HG03060 (cell line): ENCODE results near the gene ATP4A.

ENCODE experiments used
- ATAC-seq: cut with Tn5 transposase; IDR thresholded peaks from one replicate; pipeline ENCODE4 v1.9.1; 2021; ENCODE audit warnings: low read depth, moderate number of reproducible peaks; ENCODE audit not compliant: unreplicated experiment

Gene ATP4A

DNA sequence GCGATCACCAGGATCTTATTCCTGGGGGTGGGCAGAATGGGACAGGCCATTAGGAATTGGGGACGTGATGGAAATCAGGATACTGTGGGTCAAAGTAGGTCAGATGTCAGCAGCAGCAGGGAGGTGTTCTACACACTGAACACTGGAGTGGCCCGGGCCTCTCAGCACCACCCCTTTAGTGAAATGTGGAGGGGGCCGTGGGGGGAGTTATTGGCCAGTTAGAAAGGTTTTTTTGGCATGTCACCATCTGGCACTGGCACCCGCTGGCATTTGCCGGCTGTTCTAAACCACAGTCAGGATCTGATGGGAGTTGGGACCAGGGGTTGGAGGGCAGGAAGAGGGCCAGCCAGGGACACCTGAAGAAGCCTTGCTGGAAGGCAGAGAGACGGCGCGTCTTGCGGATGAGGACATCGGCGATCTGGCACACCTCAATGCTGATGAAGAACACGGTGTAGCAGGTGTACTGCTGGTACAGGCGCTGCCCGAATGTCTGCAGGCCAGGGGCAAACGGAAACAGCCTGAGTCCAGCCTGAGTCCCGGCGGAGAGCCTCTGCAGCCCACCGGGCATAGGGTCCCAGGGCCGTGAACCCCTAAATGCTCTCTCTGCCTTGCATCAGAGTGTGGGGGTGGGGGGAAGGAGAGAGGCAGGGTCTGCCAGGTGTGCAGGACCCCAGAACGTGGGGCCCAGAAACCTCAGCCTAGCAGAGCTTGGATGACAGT, 12.2 kb downstream of the ATP4A start:
- no peak for ATAC-seq

DNA sequence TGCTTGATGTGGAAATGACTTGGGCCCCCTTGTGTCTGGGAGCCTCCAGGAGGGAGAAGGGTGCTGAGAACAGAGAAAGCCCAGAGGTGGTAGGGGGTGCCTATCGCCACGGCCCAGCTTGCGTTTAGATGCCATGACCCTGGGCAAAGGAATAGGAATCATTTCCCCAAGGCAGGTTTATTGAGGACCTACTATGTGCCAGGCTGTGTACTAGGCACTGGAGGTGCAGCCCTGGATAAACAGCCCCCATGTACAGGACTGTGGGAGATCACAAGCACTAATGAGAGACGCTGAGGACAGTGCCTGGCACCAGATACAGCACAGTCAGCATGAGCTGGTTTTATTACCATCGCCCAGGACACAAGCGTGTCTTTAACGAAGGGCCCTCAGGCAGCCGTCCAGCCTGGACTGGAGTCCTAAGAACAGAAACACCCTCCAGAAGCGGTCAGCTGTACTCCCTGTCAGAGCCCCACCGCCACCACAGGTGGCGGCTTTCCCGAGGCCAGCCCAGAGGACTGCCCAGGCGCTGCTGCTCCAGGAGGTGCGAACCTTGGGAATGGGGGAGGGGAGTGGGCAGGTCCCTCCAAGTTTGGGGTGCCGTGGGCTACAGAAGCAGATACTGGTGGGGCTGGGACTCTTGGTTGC, 13.5 kb downstream of the ATP4A start:
- ATAC-seq: no peak

DNA sequence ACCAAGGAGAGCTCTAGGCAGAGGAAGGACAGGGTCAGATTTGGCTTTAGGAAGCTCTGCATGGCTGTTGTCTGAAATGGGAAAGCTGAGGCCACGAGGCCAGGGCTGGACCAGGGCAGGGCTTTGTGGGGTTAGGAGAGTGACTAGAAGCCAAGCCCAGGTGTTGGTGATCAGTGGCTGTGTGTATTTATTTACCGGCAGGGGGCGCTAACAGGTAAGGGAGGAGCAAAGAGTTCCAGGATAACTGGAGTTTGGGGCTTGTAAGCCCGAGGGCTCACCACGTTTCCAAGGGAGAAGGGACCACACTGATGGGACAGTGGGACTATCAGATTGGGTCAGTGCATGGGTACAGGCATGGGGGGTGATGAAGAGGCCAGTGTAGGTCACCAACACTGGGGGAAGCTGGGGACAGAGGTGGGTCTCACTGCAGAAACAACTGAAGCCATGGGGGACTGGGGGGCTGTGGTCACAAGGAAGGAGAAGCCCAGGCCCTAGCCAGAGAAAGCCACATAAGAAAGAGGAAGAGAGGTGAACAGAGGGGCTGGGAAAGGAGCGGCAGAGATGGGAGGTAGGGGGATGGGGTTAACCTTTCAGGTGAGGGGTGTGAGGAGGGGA, 14.2 kb downstream of the ATP4A start:
- no peak for ATAC-seq

DNA sequence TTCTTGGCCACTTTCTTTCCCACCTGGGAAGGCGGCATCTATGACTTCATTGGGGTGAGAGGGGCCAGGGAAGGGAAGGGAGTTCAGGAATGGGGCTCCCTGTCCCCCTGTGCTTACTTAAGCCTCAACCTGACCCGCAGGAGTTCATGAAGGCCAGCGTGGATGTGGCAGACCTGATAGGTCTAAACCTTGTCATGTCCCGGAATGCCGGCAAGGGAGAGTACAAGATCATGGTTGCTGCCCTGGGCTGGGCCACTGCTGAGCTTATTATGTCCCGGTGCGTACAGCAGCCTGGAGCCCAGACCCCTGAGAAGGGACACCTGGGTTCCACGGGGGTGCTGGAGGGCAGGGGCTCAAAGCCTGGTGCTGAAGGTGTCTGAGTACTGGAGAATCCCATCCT, 16.9 kb downstream of the ATP4A start:
- ATAC-seq: no peak

- no peak for ATAC-seq
Measured at GRCh38 chr19:35545855-35546381, 17.5 kb downstream of the ATP4A start.

- ATAC-seq: no peak
Measured at GRCh38 chr19:35545001-35545854, 18.2 kb downstream of the ATP4A start, which contains the start of gene TMEM147. Gene TMEM147, plus strand, starts transcription at chr19:35545626. Its CDS starts 114 bp downstream, at chr19:35545740.

DNA sequence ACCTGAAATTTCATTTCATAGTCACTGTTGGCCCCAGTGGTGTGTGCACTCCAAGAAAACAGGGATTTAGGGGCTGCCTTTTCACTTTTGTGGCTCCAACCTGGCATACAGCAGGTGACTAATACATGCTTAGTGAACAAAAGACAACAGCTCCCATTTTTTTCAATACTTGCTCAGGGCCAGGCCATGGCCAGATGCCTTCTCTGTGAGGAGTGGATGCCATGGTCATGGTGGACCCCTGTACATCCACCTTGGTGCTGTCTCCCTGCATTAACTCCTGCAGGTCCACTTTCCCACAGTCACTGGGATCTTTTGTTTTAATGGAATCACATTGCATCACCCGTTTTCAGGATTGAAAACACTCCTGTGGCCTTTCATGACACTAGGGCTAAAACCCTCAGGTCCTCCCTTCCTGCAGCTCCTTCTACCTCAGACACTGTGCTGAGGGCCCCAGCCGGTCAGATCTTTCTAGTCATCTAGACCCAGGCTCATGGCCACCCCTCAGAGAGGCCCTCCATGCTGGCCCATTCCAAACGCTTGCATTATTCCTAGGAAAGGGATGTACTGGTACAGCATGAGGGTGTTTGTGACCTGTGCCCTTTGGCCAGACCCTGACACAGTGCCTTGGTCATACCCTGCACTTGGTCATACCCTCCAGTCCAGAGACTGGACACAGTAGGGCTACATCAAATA, 19.2 kb downstream of the ATP4A start:
- no peak for ATAC-seq

DNA sequence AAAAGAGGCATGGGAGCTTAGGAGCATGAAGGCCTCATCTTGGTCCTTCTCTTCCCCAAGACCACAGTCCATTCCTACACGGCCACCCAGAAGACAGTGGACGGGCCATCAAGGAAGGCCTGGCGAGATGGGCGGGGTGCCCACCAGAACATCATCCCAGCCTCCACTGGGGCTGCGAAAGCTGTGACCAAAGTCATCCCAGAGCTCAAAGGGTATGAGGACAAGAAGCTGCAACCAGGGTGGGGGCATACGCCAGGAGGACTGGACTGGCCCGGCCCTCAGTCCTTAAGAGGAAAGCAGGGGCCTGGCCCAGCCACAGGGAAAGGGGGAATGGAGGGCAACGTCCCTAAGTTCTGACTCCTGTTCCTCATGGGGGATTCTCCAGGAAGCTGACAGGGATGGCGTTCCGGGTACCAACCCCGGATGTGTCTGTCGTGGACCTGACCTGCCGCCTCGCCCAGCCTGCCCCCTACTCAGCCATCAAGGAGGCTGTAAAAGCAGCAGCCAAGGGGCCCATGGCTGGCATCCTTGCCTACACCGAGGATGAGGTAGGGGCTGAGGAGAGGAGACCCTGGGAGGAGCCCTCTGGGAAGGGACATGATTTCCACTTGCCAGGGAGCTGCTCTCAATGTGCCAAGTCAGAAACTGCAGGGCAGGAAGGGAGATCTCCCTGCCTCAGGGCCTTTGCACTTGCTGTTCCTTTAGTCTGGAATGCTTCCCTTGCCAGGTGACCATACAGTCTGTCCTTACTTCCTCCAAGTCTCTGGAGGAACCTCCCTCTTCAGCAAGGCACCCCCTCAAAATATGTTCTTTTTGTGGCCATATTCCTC, 20.0 kb downstream of the ATP4A start:
- ATAC-seq: no peak

GRCh38 chr19:35542209-35542608, 21.2 kb downstream of the ATP4A start:
- no peak for ATAC-seq

DNA sequence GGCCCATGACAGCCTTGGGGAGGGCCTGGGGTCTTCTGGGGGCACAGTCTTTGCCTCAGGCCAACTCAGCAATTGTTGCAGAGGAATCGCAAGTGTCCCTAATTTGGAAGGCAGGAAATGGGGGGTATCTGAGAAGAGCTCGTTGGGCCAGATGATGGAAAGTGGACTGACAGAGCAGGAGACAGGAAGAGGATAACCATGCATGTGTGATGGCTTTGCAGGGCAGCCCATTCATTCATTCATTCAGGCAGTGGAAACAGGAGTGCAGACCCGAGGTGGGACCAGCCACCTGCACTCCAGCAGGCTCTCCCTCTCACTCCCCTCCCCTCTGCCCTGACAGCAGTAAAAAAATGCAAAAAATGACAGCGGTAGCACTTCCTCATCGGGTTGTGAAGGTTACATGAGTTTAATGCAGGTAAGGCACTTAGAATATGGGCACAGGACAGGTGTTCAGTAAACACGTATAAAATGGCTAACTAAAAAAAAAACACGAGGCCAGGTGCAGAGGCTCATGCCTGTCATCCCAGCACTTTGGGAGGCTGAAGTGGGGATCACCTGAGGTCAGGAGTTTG, 23.0 kb downstream of the ATP4A start:
- no peak for ATAC-seq

GRCh38 chr19:35539850-35540249, 23.6 kb downstream of the ATP4A start:
- no peak for ATAC-seq

DNA sequence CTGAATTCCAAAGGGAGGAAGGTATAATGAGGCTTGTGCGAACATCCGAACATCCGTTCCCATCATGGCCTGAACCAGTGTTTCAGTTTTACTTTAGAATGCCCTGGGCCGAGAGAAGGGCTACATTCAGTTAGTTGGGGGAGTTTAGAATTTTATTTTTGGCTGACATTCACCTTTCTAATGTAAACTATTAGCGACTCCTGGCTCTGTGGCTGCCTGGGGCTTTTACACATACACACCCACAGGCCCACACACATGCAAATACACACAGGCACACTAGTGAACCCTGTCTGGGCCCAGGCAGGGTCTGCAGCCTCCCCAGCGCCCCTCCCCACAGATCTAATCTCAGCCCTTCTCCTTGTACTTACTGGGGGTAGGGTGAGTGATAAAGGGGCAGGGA, 24.1 kb downstream of the ATP4A start:
- ATAC-seq: no peak

GRCh38 chr19:35534803-35535480, 28.5 kb downstream of the ATP4A start:
- no peak for ATAC-seq

- ATAC-seq: no peak
Measured at GRCh38 chr19:35533822-35534392, 29.6 kb downstream of the ATP4A start.

DNA sequence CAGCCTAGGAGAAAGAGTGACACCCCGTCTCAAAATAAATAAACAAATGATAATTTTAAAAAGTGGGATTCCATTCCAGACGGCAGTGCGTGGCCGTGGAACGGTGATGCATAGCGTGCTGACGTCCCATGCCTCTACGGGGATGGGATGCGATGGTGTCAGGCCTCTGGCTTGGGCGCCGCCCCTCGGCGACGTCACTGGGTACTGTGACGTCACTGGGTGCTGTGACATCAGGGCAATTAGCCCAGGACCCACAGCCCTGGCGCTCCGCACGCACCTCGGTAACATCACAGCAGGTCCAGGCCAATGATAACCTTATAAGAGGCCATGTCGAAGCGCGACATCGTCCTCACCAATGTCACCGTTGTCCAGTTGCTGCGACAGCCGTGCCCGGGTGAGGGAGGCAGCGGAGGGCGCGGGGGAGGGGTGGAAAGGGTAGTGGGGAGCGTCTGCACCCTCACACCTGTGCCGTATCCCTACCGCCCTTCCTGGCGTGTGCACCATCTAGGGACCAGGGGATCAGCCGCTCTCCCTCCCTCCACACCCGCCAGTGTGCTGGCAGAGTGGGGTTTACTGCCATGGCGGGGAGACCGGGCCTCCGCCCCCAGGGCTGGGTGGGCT, 30.1 kb downstream of the ATP4A start, which contains the start of gene GAPDHS:
Gene GAPDHS (plus strand): TSS at position 256 of the 621 bp plus-strand sequence. CDS start 72 bp downstream, at position 328.
- ATAC-seq: no peak

DNA sequence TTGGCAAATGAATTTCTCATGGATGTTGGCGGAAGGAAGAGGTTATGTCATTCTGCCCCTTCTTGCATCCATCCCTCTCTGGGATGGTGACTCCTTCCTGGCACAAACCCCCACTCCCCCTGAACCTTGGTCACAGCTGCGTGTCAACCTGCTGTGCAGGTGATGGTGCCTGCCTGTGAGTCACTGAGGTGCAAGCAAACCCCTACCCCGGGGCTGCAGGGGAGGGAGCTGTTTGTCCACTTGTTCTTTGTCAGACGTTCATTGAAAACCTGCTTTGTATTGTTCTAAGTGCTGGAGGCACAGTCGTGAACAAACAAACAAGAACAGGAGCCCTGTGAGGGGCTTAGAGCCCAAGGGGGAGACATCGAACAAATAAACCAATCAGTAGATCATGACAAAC, 32.2 kb downstream of the ATP4A start:
- no peak for ATAC-seq
